Activated B cell treated with CpG ODN at 0.5 μM for 24 hours (primary cell): ENCODE data around the gene PAX5. TPM values are rescaled to one million over a fixed set of nuclear protein-coding genes. Genes with fewer than 3 reads are reported as not detected.
A peak's percentile ranks its signal among the peaks of the same experiment; 100 is the strongest.

Experiments
- ATAC-seq: fragments of 200-7000 bp; cut with Tn5 transposase; one replicate; pipeline ENCODE4 v1.10.0; 2021; ENCODE audit warnings: low read depth, mild to moderate bottlenecking, moderate library complexity
- CTCF ChIA-PET: fragments of 350-600 bp; sonication (Branson Sonifier 250); formaldehyde crosslinking; loops from one replicate; lab custom pipeline; 2021; ENCODE audit warnings: antibody characterized with exemption; lab: Charles Lee
- POLR2A ChIA-PET: fragments of 350-600 bp; sonication (Branson Sonifier 250); formaldehyde crosslinking; loops from one replicate; lab custom pipeline; 2021; ENCODE audit warnings: antibody characterized with exemption; lab: Charles Lee
- DNase-seq: peaks from one replicate; pipeline ENCODE4 v3.0.0; 2022
- H3K27ac Mint-ChIP-seq: one replicate; pipeline ENCODE4 v1.8.0; 2020; ENCODE audit warnings: mixed read lengths
- H3K27me3 Mint-ChIP-seq: one replicate; pipeline ENCODE4 v1.8.0; 2021; ENCODE audit warnings: mixed read lengths
- H3K36me3 Mint-ChIP-seq: one replicate; pipeline ENCODE4 v1.8.0; 2021; ENCODE audit warnings: low read depth, mixed read lengths
- H3K4me1 Mint-ChIP-seq: one replicate; pipeline ENCODE4 v1.8.0; 2021; ENCODE audit warnings: mixed read lengths
- H3K4me3 Mint-ChIP-seq: one replicate; pipeline ENCODE4 v1.8.0; 2020; ENCODE audit warnings: mild to moderate bottlenecking, mixed read lengths
- H3K9me3 Mint-ChIP-seq: one replicate; pipeline ENCODE4 v1.8.0; 2020; ENCODE audit warnings: mixed read lengths
- intact Hi-C: fragments of 100-400 bp; cut with micrococcal nuclease; formaldehyde crosslinking; loops from one replicate; pipeline ENCODE4 v1.15.1; 2024
- total RNA-seq: library from RNA; stranded (reverse); gene quantifications from 2 replicates; pipeline ENCODE4 v1.2.3, GENCODE V29; 2022
- TF ChIP-seq, protein P1 (sequence below): fragments of 200-600 bp; IDR thresholded peaks from one replicate; pipeline ENCODE4 v1.8.0; 2022; ENCODE audit warnings: antibody characterized with exemption, mild to moderate bottlenecking

Gene PAX5
- total RNA-seq, 1 donor from 2014 or later: 619 TPM

DNA sequence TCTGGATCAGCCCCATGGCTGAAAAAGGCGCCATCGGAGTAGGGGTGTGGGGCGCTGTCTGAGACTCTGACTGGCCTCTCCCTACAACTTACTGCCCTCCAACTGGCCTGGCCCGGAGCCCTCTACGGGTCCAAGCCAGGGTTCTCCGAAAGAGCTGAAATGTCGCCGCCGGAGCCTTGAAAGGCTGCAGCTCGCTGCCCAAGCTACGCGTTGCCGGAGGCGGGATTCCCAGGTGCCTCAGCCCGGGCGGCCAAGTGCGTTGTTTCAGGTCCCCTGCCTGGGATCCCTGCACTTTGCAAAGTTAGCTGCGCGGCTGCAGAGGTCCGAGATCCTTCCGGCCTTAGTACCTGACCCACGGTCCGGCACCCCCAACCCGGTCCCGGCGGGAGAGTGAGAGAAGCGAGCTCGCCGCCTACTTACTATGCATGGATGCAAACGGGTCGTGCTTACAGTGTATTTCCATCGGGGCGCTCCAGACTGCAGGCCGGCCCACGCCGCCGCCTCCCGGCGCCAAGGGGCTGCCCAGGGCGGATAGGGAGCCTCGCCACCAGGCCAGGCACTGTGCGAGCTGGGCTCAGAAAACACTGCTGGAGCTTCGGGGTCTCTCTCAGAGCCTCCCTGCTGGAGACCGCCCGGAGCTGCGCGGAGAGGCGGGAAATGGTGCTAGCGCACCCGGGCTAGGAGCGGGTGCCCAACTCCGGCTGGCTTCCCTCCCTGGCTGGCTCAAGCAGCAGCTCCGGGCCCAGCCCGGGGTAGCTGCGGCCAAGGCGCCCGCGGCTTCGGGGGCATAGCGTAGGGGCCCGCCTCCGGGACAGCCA is 7.7 kb downstream of the PAX5 start:
- Mint-ChIP-seq H3K9me3 (no peaks in the 10 kb centered on the region), H3K4me3 (peak overlapping the region; percentile 90), H3K27me3 (no peaks in the 10 kb centered on the region), H3K36me3 (peaks cover 68% of the 10 kb centered on the region), H3K27ac (peak overlapping the region; percentile 95), H3K4me1 (peaks cover 77% of the 10 kb centered on the region)
- ChIA-PET POLR2A (interaction anchor here (0.8 to 16.7 kb wide), 27 partner anchors 8 to 440 kb away, joined by 3 to 291 read pairs (median 6); partner anchors contain the start of genes GRHPR, PAX5 and ZCCHC7), CTCF (interaction anchor here (0.6 to 2.5 kb wide), 12 partner anchors 9 to 394 kb away, joined by 3 to 14 read pairs (median 3); no protein-coding TSS in a partner anchor)
- ATAC-seq (no peak), DNase-seq (peak; percentile 48)
- TF ChIP-seq, protein P1, sequence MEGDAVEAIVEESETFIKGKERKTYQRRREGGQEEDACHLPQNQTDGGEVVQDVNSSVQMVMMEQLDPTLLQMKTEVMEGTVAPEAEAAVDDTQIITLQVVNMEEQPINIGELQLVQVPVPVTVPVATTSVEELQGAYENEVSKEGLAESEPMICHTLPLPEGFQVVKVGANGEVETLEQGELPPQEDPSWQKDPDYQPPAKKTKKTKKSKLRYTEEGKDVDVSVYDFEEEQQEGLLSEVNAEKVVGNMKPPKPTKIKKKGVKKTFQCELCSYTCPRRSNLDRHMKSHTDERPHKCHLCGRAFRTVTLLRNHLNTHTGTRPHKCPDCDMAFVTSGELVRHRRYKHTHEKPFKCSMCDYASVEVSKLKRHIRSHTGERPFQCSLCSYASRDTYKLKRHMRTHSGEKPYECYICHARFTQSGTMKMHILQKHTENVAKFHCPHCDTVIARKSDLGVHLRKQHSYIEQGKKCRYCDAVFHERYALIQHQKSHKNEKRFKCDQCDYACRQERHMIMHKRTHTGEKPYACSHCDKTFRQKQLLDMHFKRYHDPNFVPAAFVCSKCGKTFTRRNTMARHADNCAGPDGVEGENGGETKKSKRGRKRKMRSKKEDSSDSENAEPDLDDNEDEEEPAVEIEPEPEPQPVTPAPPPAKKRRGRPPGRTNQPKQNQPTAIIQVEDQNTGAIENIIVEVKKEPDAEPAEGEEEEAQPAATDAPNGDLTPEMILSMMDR: no peak
- intact Hi-C loops: loop anchor here (1.0 to 10.0 kb wide), 5 partner anchors 32 to 548 kb away; partner anchors contain the start of gene FBXO10

DNA sequence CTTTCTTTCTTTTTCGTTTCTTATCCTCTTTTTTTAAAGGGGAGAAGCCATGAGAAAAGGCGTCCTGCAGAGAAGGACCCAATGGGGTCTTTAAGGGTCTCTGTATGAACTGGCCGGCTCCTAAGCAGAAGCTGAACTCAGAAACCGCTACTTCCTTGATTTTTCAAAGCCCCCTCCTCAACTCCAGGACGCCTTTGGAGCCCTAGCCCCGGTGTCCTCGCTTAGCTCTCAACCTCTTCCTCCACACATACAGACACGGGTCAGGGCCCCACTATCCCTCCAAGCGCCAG is 8.3 kb downstream of the PAX5 start:
- TF ChIP-seq, protein P1: no peak
- Mint-ChIP-seq H3K27me3 (no peaks in the 10 kb centered on the region), H3K4me3 (peak overlapping the region; percentile 90), H3K4me1 (peaks cover 77% of the 10 kb centered on the region), H3K27ac (peak overlapping the region; percentile 95), H3K36me3 (peaks cover 71% of the 10 kb centered on the region), H3K9me3 (no peaks in the 10 kb centered on the region)
- POLR2A ChIA-PET: interaction anchor here (0.8 to 16.7 kb wide), 22 partner anchors 11 to 441 kb away, joined by 3 to 291 read pairs (median 8); partner anchors contain the start of genes PAX5 and ZCCHC7
- intact Hi-C loops: loop anchor here (1.0 to 10.0 kb wide), 6 partner anchors 8 to 549 kb away; partner anchors contain the start of gene FBXO10
- ATAC-seq (no peak), DNase-seq (no peak)
- CTCF ChIA-PET: interaction anchor here (0.9 to 2.5 kb wide), 11 partner anchors 9 to 304 kb away, joined by 3 to 14 read pairs (median 3); no protein-coding TSS in a partner anchor

GRCh38 chr9:37025071-37025822 is 8.8 kb downstream of the PAX5 start:
- TF ChIP-seq, protein P1: no peak
- peaks cover 77% of the 10 kb centered on the region for H3K4me1 Mint-ChIP-seq
- H3K4me3 Mint-ChIP-seq: peak overlapping the region; percentile 90
- no peaks in the 10 kb centered on the region for H3K9me3 Mint-ChIP-seq
- peaks cover 72% of the 10 kb centered on the region for H3K36me3 Mint-ChIP-seq
- POLR2A ChIA-PET: interaction anchor here (0.6 to 16.7 kb wide), 25 partner anchors 11 to 441 kb away, joined by 3 to 291 read pairs (median 7); partner anchors contain the start of genes PAX5 and ZCCHC7
- no peak for ATAC-seq
- intact Hi-C loops: loop anchor here (1.0 to 10.0 kb wide), 3 partner anchors 8 to 550 kb away; partner anchors contain the start of gene FBXO10
- no peaks in the 10 kb centered on the region for H3K27me3 Mint-ChIP-seq
- H3K27ac Mint-ChIP-seq: peak overlapping the region; percentile 95
- CTCF ChIA-PET: interaction anchor here (0.9 to 4.0 kb wide), 10 partner anchors 10 to 304 kb away, joined by 3 to 14 read pairs (median 4); no protein-coding TSS in a partner anchor
- no peak for DNase-seq

DNA sequence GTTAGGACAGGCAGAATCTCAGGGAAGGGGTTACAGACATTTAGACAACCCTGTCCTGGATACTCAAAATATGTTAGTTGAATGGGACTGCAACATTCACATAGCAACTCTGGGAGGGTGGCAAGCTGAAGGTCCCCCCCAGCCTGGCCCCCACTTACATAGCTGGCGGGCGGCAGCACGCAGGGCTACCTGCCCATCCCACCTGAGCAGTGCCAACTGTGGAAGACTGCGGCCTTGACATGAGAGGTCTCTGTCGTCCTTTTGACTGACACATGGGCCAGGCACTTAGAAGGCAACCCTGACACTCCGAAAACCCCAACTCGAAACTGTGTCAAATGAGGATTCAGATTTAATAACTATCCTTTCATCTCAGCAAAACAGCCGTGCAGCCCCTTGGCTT is 16.5 kb downstream of the PAX5 start:
- intact Hi-C loops: loop anchor here (1.0 kb wide), 2 partner anchors 8 to 12 kb away; no protein-coding TSS in a partner anchor
- DNase-seq (no peak), ATAC-seq (no peak)
- CTCF ChIA-PET: no interaction called here
- Mint-ChIP-seq H3K27me3 (no peaks in the 10 kb centered on the region), H3K27ac (peak overlapping the region; percentile 65), H3K4me3 (no peak overlapping the region), H3K9me3 (no peaks in the 10 kb centered on the region), H3K4me1 (peaks cover 90% of the 10 kb centered on the region), H3K36me3 (peaks cover 92% of the 10 kb centered on the region)
- POLR2A ChIA-PET: interaction anchor here (16.7 kb wide), 1 partner anchor 10 kb away, joined by 291 read pairs; no protein-coding TSS in a partner anchor
- TF ChIP-seq, protein P1: no peak
